Skin epidermis (tissue), 12 donors: ENCODE results near the gene VILL.

ENCODE experiments used
- H3K27ac ChIP-seq, 21 experiments: fragments of 200-600 bp; sonication (generic) in 11 of 21; one replicate each; pipeline ENCODE4 v1.5.0; 2020; ENCODE audit warnings: mild to moderate bottlenecking in 3 of 21, inconsistent platforms in 2 of 21, moderate library complexity in 2 of 21
- H3K4me3 ChIP-seq, 7 experiments: fragments of 200-600 bp; sonication (generic) in 2 of 7; one replicate each; pipeline ENCODE4 v1.5.0; 2020; ENCODE audit warnings: inconsistent platforms in 2 of 7, mild to moderate bottlenecking in 2 of 7, moderate library complexity in 1 of 7

VILL gene

GRCh38 chr3:38007754-38008090 lies 17.1 kb downstream of the VILL start:
- Histone ChIP-seq H3K4me3 (no peak overlapping the region), H3K27ac (no peak overlapping the region)

GRCh38 chr3:38008191-38008701 lies 17.7 kb downstream of the VILL start:
- no peak overlapping the region for H3K4me3 ChIP-seq
- H3K27ac ChIP-seq, result no peak overlapping the region

- Histone ChIP-seq H3K4me3 (no peak overlapping the region), H3K27ac (peak overlapping the region in 1 of 21 experiments; percentile 17)
Observed at GRCh38 chr3:38008971-38009580, 18.5 kb downstream of the VILL start.

GRCh38 chr3:38009807-38010591 lies 19.4 kb downstream of the VILL start:
- Histone ChIP-seq H3K27ac (peak overlapping the region in 2 of 21 experiments; percentile 17 to 47), H3K4me3 (no peak overlapping the region)

- Histone ChIP-seq H3K4me3 (no peak overlapping the region), H3K27ac (no peak overlapping the region)
Observed at GRCh38 chr3:38011111-38011510, 20.5 kb downstream of the VILL start.

- H3K27ac ChIP-seq, result no peak overlapping the region
Observed at GRCh38 chr3:38015485-38015884, 24.9 kb downstream of the VILL start.

GRCh38 chr3:38015984-38016383 lies 25.4 kb downstream of the VILL start:
- H3K4me3 ChIP-seq, result no peak overlapping the region
- H3K27ac ChIP-seq, result no peak overlapping the region

More at GRCh38 chr3:38015485-38015884, 24.9 kb downstream of the VILL start:
- no peak overlapping the region for H3K4me3 ChIP-seq

GRCh38 chr3:38016410-38016809 lies 25.8 kb downstream of the VILL start:
- H3K27ac ChIP-seq, result no peak overlapping the region
- H3K4me3 ChIP-seq, result no peak overlapping the region

GRCh38 chr3:38016847-38017444 lies 26.4 kb downstream of the VILL start:
- H3K27ac ChIP-seq, result no peak overlapping the region
- no peak overlapping the region for H3K4me3 ChIP-seq

GRCh38 chr3:38017445-38018295 lies 27.1 kb downstream of the VILL start:
- no peak overlapping the region for H3K4me3 ChIP-seq
- no peak overlapping the region for H3K27ac ChIP-seq

- H3K27ac ChIP-seq, result no peak overlapping the region
- H3K4me3 ChIP-seq, result no peak overlapping the region
Observed at GRCh38 chr3:38018296-38019266, 28.0 kb downstream of the VILL start.

- Histone ChIP-seq H3K27ac (no peak overlapping the region), H3K4me3 (no peak overlapping the region)
Observed at GRCh38 chr3:38019658-38020341, 29.2 kb downstream of the VILL start.

GRCh38 chr3:38020342-38020726 lies 29.7 kb downstream of the VILL start:
- H3K27ac ChIP-seq, result no peak overlapping the region
- H3K4me3 ChIP-seq, result no peak overlapping the region

GRCh38 chr3:38021196-38021595 lies 30.6 kb downstream of the VILL start:
- no peak overlapping the region for H3K4me3 ChIP-seq
- H3K27ac ChIP-seq, result peak overlapping the region in 3 of 21 experiments; percentile 3 to 39 (median 14)

- peak overlapping the region in 6 of 21 experiments; percentile 14 to 54 (median 33) for H3K27ac ChIP-seq
- H3K4me3 ChIP-seq, result no peak overlapping the region
Observed at GRCh38 chr3:38022301-38022700, 31.7 kb downstream of the VILL start.

- peak overlapping the region in 11 of 21 experiments; percentile 17 to 96 (median 89) for H3K27ac ChIP-seq
- peak overlapping the region in 2 of 7 experiments; percentile 58 to 68 for H3K4me3 ChIP-seq
Observed at GRCh38 chr3:38022896-38023709, 32.5 kb downstream of the VILL start.

GRCh38 chr3:38026856-38027255 lies 36.3 kb downstream of the VILL start:
- H3K27ac ChIP-seq, result peak overlapping the region in 3 of 21 experiments; percentile 5 to 95 (median 50)
- no peak overlapping the region for H3K4me3 ChIP-seq
